ENCODE measurements around the gene IFT27.
"Not testable (repeated sequence)": the region's sequence is repeated elsewhere in the genome, so short reads cannot be mapped to it uniquely, and the experiment has no call there.

Gene IFT27

DNA sequence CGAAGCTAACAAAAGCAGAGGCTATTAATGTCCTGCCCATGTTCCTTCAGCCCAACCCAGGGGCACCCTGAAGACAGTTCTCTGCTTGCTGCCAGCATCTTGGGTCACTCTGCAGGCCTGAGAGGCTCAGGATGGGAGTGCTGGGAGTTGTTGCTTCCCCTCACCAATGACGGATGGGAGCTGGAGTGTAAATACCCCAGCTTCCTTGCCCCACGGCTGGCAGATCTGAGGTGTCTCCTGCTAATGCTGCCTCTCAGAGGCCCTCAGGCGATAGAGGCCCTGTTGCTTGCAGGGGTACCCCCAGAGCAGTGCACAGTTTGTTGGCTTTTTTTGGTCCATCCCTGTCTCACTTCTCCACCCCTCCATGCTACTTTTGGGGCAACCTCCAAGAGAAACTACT lies 32.9 kb downstream of the IFT27 start:
- no peak for DNase-seq

DNA sequence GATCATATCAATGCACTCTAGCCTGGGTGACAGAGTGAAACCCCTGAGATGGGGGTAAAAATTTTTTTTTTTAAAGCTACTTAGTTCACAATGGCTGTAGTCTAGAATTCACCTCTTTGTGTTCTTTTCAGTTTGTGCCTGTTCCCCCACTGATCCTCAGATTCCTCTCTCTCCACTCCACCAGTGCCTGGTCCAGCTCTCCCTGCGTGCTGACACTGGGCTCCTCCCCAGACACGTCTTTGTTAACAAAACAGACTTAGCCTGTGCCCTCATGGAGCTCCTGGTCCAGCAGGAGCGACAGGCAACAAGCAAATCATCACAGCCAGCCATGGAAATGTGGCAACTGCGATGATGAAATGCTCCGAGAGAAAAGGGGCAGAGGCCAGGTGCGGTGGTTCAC lies 34.0 kb downstream of the IFT27 start:
- no peak for DNase-seq

DNA sequence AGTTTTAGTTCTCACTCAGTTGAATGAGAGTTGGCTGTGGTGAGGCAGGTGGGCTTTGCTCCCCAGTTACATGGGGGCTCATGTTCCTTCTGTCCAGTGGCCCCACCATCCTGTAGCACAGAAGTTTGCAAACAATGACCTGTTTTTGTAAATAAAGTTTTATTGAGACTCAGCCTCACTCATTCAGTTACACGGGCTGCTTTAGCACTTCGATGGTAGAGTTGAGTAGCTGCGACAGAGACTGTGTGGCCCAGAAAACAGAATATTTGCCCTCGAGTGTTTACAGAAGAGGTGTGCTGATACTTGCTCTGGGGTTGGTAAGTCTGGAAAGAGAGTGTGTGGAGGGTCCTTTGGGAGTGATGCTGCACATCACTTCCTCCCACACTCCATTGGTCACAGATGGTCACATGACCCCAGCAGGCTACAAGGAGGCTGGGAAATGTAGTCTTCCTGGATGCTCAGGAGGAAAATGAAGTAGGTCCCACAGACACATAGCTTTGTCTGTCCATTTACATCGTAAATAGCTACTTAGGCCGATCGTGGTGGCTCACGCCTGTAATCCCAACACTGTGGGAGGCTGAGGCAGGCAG lies 34.6 kb downstream of the IFT27 start:
- no peak for DNase-seq

DNA sequence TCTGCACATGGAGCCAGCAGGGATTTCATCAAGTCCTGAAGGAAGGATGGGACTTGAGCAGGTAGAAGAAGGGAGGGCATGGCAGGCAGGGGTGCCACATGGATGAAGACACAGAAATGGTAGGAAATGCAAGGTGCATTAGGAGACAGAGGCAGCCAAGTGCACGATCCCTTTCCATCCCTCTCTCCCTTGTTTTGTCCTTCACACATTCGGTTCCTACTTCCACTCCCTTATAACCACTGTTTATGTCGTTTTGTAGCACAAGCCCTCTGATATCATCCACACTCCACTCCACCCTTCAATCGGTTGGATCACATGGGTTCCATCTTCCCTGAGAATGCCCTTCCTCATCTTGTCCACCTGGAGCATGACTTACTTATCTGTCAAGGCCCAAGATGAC lies 35.2 kb downstream of the IFT27 start:
- no peak for DNase-seq

DNA sequence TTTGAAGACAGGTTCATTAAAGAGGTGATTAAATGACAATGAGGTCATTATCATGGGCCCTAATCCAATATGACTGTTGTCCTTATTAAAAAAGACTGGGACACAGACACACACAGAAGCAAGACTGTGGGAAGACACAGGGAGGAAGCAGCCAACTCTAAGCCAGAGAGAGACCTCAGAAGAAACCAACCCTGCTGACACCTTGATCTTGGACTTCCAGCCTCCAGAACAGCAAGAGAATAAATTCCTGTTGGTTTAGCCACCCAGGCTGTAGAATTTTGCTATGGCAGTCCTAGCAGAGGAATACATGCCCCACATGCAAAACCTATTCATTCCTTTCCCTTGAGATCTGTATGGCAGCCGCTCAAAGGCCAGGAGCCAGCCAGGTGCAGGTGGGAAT lies 36.7 kb downstream of the IFT27 start:
- DNase-seq = no peak

DNA sequence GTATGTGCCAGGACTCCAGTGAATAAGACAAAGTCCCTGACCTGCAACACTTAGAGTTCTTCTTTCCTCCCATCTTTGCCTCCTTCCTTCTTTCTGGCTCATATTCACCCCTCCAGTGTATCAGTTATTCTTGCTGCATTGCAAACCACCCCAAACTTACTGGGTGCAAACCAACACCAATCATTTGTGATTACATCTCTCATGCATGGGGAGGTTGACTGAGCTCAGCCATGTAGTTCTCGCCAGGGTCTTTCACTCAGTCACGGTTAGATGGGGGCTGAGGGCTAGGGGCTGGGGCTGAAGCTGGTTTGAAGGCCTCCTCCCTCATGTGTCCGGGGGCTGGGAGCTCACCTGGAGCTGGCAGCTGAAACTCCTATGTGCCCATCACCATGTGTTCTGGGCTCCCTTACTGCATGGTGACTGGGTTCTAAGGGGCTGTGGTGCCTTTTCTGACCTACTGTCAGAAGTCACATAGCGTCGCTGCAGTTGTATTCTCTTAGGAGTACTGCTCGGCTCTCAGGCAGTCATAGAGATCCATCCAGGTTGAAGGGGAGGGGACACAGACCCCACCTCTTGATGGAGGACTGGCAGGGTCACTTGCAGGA lies 37.4 kb downstream of the IFT27 start:
- no peak for DNase-seq

DNA sequence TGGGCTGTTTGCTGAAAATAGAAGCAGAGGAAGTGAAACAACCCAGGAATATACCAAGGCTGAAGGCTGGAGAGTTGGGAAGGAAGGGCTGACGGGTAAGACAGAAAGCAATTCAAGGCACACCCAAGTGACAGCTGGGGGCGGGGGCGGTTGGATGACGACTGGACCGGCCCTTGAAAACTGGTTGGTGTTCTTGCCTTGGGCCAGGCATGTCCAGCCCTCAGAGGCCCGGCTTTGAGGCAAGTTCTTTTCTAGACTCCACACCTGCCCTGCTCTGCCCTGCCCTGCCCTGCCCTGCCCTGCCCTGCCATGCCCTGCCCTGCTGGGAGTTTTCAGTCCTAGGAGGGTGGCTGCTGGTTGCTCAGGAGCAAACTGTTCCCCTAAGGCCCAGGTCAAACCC lies 38.1 kb downstream of the IFT27 start:
- DNase-seq = no peak

DNA sequence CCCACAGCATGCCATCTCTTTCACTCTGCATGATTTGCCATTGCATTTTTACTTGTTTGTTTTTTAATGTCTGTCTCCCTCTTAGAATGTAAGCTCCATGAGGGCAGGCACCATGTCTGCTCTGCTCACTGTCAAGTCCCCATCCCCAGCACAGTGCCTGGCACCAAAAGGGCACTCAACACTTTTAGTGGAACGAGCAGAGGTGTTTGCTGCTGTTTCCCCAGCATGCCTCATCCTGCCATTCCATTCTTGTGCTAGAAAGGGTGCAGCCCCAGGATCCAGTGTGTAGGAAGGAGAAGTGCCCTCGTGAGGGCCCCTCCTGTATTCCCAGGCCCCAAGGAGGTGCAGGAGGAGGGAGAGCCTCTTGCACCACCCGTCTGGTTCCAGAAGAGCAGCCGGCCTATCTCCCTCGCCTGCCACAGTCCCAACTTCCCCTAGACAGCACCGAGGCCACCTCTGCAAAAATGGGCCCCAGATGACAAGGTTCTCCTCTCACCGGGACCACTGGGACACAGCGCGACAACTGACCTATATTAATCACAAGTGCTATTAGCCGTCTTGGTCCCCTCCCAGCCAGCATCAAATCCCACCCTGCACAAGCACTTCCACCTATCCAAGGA lies 39.1 kb downstream of the IFT27 start:
- DNase-seq = no peak

DNA sequence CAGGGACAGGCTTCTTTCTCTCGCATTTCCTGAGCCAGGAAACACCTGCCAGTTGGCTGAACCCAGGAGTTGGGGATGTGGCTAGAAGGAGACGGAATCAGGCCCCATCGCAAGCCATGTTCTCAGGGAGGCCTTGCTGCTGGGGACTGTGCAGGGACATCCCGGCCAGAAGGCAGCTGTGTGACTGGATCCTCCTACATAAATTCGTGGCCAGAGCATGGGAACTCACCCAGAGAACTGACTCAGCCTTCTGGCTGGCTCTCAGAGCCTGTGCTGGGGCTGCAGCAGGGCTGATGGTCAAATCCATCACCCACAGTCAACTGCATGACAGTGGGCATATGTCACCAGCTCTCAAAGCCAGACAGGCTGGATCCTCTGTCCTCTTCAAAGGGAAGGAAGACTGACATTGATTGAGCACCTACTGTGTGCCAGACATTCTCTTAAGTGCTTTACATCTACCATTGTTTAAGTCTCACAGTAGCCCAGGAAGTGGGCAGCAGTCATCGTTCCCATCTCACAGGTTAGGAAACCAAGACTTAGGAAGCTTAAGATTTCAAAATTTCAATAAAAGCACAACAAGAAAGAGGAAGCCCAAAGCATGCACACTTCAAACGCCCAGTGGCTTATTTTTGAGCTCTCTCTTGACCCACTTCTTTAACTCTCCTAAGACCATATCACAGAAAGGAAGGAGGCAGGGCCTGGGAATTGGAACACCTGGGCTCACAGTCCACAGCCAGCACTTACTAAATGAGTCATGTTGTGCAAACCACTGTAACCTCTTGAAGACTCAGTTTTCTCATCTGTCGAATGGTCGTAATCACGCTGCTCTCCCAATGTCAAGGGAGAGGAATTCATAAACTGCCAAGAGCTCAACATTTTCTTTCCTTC lies 41.5 kb downstream of the IFT27 start:
- no peak for DNase-seq

DNA sequence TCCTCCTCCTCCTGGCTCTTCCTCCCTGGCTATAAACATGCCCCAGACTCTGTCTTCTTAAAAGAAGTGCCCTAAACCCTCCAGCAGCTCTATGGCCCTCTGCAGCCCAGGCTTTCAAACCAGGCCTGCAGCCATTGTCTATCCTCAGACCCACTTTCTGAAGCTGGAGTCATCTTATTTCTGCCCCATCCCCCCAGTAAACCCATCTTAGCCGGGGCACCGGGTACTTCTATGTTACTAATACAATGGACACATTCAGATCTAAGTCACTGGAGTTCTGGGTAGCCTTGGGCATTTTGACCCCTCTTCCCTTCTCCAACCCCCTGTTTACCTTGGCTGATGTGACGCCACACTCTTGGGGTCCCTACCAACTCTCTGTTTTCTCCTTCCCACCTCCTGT lies 42.6 kb downstream of the IFT27 start:
- DNase-seq = no peak

DNA sequence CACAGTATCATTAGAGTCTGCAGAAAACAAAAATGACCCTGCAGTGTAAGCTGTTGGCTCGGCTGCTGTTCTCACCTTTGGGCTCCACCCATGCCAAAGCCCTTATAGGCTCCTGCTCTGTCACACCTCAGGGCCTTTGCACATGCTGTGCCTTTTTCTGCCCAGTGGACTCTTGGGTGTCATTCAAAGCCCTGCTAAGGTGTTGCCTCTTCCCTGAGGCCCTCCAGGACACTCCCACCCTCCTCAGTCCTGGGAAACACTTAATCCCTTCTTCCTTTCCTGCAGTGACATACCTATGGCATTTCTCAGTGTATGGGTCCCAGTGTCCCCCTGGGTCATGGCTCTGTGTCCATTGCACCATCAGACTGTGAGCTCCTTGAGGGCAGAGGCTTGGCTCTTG lies 43.3 kb downstream of the IFT27 start:
- no peak for DNase-seq

DNA sequence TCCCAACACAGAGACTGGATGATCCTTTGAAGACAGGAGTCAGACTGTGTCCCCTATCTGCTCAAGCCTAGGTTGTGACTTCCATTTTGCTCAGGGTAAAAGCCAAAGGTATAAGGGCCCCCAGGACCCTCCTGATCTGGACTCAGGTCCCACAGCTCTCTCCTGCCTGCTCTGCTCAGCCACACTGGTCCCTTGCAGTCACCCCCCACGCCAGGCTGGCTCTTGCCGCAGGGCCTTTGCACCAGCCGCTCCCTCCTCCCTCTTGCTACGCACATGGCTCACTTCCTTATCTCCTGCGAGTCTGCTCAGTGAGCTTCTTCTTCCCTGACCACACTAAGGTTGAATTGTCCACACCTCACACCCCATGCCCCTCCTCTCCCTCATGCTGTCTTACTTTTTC lies 44.0 kb downstream of the IFT27 start:
- no peak for DNase-seq

DNA sequence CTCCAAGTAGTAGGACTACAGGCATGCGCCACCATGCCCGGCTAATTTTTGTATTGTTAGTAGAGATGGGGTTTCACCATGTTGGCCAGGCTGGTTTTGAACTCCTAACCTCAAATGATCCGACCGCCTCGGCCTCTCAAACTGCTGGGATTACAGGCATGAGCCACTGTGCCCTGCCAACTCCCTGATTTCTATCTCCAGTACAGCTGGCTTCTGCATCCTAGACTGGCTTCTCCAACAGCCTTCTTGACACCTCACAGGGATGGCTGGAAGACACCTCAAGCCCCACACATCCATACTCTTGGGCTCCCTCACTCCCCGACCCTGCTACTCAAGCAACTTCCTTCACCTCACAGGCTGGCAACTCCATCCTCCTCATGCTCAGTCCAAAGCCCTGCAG lies 44.6 kb downstream of the IFT27 start:
- DNase-seq = not testable (repeated sequence)

DNA sequence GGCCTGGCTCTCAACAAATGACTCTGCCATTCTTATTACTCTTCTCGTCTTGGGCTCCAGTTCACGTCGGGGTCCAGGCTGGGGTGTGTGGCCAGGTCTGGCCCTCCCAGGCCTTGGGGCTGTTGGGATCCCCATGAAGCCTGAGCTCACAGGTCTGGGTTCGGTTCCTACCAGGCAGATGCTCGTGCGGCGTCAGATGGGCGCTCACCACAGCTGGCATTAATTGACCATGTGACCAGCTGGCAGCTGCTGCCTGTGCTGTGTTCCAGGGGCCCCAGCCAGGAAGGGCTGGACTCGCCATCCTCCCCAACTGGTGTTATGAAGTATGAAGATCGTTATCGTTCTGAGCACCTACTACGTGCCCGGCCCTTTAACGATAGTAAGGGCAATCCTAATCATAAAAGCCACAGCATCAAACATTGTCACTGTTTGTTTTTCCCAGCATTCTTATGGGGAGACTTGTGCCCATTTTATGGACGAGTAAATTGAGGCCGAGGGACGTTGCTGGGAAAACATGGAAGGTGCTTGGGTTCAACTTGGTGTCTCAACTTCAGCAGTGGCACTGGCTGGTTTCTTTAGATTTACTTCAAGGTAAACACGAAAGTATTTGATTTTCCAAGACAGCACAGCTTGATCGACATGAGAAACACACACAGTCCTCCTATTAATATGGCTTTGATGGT lies 45.6 kb downstream of the IFT27 start:
- DNase-seq = no peak

DNA sequence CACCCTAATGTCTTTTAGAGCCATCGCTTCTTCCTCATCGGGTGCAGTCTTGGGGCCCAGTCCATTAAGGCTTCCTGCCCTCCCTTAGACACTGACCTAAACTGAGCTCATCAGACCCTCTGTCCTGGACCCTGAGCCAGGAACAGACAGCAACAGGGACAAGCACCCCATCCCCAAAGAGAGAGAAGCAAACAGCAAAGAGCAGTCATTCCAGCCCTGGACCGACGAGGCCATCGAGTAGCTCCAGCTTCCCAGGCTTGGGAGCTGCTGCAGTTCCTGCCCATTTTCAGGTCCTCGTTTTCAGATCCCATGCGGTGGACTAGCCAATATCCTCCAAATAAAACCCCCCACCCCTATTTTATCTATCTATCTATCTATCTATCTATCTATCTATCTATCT lies 46.6 kb downstream of the IFT27 start:
- no peak for DNase-seq

DNA sequence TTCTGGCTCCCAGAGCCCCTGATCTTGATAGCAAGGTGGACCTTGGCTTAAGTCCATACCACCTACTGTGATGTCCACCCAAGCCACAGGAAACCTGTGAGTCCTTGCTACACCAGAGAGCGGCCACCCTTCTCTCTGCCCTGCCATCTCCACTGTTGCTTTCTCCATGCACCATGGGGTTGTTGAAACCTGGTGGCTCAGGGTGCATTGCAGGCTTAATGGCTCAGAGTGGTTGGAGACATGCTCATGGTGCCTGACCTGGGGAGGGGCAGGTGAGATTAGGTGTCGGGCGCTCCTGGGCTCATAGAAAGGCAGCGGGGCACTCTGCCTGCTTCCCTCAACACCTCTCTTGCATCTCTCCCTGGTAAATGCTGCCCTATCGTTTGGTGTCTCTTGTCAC lies 47.4 kb downstream of the IFT27 start:
- DNase-seq = no peak

DNA sequence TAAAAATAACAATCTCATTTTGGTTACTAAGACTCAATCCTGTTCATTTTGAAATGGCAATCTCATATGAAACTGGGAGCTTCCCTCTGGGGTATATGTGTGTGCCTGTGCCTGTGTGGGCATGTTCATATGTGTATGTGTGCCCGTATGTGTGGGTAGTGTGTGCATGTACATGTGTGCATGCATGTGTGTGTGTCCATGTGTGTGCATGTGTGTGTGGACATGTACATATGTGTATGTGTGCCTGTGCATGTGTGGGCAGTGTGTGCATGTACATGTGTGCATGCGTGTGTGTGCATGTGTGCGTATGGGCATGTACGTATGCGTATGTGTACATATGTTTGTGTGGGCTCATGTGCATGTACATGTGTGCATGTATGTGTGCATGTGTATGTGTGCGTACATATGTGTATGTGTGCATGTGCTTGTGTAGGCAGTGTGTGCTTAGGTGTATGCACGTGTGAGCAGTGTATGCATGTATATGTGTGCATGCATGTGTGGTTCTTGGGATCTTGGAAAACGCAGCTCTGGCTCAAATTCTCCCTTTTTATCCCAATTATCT lies 47.9 kb downstream of the IFT27 start:
- no peak for DNase-seq

DNA sequence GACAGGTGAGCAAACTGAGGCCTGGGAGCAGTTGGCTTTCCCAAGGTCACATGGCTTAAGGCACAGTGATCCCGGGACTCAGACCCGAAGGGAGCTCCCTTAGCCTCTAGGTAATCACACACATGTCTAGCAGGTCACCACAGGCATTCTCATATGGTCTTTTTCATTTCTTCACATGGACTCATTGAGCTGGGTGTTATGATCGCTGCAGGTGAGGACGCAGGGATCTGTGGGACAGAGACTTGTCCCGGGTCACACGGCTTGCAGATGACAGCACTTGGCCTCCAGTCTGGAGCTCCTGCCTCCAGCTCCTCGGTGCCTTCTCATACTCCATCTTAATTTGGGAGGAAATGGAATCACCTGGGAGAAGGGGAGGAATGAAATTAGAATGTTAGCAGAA lies 48.8 kb downstream of the IFT27 start:
- DNase-seq = no peak

DNA sequence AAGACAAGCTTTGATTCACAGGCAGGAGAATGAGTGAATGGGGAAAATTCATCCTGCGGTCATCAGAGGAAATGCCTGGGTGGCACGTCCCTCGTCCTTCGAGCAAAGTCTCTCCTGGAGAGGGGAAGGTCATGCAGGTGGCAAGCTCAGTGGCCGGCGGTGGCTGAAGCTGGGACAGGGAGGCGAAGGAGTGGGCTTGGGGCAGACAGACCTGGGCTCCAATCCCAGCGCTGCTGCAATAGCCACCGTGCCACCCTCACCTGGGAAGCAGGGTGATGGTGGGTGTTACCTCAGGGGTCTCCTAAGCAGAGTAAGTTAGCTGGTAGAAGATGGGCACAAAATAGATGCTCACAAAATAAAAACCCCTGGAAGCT lies 49.9 kb downstream of the IFT27 start:
- no peak for DNase-seq

DNA sequence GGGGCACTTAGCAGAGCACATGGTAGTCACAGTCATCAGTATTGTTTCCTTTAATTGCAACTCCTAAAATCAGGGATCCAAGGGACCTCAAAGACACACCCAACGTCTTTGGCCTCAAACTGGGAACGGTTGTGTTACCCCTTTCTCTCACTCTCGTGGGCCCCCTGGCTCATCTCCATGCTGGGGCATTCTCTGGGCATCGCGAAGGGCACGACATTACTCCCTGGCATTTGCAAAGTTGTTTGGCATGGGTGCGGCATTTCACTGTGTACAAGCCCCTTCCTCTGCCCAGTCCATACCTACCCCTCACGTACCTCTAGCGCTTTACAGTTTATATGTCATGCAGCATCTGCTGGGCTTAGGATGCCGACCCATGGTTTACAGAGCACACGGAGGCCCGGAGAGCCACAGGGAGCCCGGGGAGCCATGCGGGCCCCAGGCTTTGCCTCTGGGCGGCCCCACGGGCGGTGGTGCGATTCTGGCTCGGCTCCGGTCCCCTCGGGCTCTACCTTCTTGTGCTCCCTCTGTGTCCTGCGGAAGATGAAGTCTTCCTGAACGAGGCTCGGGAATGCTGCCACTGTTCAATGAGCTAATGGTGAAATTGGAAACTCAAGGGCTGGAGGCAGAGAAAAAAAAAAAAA lies 50.4 kb downstream of the IFT27 start:
- DNase-seq = no peak

DNA sequence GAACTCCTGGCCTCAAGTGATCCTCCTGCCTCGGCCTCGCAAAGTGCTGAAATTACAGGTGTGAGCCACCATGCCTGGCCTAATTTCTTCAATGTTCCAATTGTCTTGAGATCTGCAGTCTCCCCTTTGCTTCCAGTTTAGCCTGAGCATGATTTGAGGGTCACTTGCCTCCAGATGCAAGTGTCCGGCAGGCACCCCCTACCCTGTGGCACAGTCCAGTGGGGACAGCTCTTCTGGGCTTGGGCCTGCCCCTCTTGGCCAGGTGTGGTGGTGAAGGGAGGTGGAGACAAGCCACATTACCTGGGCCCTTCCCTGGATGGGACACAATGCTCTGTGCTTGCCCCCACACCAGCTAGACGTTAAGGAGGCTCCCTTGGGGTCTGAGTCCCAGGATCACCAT lies 51.1 kb downstream of the IFT27 start:
- DNase-seq = no peak

DNA sequence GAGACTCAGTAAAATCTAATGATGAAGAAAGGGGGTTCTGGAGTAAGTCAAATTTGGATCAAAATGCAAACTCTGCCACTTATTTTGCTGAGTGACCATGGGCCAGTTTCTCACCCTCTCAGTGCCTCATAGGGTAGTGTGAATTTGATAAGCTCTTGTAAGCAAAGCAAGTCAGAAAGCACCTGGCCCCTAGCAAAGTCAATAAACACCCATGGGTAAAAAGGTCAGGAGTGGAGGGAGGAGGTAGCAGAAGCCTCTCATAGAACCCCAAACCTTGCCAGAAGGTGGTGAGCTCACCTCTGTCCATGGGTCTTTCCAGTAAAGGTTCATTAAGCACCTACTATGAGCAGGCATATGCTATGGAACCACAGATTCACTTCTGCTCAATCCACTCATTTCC lies 53.9 kb downstream of the IFT27 start:
- no peak for DNase-seq

DNA sequence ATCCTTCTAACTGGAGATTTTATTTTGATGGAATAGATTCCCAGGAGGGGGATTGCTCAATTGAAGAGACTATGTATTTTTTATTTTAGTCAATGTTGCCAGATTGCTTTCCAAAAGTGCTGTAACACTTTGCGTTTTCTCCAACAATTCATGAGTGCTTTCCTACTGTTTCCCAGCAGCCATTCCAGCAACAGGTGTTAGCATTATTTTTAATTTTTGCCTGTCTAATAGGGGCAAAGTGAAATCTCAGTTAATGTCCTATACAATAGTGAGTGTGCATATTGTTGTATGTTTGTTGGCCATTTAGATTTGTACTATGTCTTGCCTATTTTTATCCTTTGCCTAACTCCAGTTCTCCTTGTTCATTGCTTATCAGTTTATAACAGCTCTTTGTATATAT lies 60.3 kb downstream of the IFT27 start:
- no peak for DNase-seq

Data from GOT3 (cell line).